GM19324 (cell line): ENCODE data around the gene CDH15.
"Not testable (repeated sequence)": the region's sequence is repeated elsewhere in the genome, so short reads cannot be mapped to it uniquely, and the experiment has no call there.

ENCODE experiments used
- ATAC-seq: cut with Tn5 transposase; IDR thresholded peaks from one replicate; pipeline ENCODE4 v1.9.1; 2021; ENCODE audit warnings: mild to moderate bottlenecking, moderate library complexity; ENCODE audit not compliant: unreplicated experiment, low FRiP score

CDH15 gene

DNA sequence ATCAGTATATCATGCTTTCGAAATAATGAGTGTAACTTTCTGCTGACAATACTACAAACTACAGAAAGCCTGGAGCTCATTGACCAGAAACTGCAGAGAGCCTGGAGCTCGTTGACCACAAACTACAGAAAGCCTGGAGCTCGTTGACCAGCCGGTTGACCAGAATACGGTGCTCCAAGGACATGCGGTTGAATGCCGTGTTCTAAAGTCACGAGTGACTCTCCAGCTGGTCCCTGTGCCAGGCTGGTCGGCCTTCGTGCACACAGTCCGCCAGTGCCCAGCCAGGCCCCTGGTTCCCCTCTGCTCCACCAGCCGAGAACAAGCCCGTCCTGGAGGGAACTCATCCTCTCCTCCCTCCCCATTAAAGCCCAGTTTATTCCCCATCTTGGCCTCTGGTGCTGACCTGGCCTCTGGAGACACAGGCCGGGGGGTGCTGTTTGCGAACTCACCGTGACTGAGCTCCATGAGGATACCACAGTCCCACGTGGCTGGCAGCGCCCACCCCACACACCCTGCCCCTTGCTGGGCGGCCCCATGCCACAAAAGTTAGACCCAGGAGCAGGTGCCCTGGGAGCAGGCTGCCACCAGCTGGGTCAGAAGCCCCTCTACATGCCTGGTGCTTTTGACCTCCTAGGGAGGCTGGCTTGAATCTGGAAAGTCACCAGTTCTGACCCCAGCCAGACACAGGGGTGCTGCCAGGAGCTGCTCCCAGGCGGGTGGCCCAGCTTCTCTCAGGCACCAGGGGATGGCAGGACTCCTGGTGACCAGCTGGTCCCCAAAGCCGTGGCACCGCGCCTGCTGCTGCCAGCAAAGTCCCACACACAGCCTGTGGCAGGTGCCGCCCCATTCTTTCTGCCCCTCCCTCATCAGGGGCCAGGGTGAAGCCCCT is 15.5 kb upstream of the CDH15 start:
- ATAC-seq: no peak

DNA sequence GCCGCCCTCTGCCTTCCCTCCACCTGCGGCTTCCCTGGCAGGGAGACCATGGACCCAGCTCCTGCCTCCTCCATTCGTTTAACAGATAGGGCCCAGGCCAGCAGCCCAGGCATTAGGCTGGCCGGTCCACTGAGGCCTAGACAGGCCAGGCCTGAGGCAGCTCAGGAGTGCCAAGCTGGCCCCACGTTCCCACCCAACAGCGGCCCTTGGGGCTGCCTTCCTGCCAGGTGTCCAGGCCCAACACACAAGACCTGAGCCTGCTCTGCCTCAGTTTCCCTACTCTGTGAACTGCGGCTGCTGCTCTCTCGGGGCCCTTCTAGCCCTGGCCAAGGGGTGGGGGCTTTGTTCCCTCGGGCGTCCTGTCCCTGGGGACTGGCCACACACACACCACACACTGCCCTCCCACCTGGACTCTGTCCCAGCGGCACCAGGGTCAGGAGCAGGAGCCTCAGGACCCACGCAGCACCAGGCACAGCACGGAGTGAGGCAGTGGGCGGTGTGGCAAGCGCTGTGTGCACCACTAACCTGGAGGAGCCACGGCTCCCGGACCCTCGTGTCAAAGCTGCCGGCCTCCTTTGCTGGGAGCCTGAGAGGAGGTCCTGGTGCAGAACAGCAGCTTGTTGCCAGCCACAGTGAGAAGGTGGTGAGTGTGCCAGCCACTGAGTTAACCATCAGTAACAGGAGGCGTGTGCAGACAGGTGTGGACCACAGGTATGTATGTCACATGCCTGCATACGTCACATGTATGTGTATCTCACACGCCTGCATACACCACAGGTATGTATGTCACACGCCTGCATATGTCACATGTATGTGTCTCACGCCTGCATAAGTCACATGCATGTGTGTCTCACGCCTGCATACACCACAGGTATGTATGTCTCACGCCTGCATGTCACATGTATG is 14.6 kb upstream of the CDH15 start:
- no peak for ATAC-seq

DNA sequence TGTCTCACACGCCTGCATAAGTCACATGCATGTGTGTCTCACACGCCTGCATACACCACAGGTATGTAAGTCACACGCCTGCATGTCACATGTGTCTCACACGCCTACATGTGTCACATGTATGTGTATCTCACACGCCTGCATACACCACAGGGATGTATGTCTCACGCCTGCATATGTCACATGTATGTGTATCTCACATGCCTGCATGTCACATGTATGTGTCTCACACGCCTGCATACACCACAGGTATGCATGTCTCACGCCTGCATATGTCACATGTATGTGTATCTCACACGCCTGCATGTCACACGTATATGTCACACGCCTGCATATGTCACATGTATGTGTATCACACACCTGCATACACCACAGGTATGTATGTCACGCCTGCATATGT is 13.8 kb upstream of the CDH15 start:
- no peak for ATAC-seq

DNA sequence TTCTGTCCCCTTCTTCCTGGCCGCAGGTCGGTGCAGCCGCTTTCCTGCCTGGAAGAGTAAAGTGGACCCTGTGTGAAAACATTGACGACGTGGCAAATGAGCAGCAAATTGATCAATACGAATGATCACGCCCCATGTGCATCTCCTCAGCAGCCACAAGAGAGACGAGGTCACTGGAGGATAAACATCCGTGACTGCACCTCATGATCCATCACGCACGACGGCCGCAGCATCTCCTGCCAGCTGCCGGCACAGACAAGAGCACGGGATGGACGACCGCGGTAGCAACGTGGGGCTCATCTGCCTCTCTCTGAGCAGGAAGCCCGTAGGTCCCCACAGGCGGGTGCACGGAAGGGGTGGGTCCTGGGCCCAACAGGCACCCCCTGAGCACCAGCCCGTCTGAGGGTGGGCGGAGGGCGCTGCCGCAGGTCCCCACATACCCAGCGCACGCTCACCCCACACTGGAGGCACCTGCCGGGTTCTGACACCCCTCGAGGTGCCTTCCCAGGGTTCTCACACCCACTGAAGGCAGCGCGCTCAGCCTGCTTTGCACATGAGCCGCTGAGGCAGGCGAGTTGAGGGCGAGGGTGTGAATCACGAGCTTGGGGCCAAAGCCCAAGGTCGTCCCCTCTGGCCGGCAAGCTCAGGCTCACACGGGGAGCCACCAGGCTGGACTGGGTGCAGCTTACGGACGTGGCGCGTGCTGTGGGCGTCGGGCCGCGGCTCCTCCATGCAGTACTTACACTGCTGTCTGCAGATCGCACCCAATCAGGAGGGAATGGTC is 12.3 kb upstream of the CDH15 start:
- no peak for ATAC-seq

DNA sequence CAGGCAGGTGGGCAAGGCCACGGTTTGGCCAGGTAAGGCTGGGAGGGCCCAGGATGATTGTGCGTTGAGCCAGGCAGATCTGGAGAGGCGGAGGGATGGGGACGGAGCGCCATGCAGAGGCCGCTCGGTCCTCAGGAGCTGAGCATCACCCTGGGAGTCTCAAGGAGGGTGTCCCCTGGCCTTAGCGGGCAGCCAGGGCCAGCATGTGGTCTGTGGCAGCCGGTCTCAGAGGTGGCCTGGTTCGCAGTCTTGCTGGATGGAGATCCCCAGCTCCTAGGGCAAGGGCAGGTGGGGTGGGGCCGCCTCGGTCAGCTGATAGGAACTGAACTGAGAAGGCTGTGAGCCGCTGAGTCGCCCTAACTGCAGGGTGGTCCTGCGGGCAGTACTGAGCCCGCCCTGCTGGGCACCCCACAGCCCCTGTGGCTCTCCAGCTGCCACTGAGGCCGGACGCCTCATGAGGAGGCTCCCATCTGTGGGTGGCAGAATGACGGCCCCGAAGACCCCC is 11.6 kb upstream of the CDH15 start:
- ATAC-seq: no peak

DNA sequence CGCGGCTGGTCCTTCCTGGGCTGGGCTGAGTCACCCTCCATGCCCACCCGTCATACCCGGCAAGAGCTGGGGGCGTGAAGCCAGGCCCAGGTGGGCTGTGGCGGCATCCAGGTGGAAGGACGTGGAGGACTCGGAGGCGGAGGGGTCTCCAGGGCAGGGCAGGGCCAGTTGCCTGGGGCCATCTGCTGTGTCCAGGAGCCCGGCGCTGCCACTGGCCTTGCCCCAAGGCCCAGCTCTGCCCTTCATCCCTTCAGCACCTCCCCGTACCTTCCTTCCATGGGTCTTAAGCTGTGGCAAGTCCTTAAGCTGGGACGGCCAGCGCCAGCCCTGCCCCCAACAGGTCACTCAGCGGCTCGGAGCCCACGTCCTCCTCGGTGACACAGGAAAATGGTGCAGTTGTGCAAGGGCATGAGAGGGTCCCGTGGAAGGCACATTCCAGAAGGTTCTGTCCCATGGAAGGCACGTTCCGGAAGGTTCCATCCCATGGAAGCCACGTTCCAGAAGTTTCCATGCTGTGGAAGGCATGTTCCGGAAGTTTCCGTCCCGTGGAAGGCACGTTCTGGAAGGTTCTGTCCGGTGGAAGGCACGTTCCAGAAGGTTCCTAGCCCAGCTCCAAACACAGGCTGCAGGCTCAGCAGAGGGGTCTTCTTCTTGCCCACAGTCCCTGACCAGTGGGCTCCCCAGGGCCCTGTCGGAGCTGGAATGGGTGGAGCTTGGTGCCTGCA is 10.4 kb upstream of the CDH15 start:
- no peak for ATAC-seq

DNA sequence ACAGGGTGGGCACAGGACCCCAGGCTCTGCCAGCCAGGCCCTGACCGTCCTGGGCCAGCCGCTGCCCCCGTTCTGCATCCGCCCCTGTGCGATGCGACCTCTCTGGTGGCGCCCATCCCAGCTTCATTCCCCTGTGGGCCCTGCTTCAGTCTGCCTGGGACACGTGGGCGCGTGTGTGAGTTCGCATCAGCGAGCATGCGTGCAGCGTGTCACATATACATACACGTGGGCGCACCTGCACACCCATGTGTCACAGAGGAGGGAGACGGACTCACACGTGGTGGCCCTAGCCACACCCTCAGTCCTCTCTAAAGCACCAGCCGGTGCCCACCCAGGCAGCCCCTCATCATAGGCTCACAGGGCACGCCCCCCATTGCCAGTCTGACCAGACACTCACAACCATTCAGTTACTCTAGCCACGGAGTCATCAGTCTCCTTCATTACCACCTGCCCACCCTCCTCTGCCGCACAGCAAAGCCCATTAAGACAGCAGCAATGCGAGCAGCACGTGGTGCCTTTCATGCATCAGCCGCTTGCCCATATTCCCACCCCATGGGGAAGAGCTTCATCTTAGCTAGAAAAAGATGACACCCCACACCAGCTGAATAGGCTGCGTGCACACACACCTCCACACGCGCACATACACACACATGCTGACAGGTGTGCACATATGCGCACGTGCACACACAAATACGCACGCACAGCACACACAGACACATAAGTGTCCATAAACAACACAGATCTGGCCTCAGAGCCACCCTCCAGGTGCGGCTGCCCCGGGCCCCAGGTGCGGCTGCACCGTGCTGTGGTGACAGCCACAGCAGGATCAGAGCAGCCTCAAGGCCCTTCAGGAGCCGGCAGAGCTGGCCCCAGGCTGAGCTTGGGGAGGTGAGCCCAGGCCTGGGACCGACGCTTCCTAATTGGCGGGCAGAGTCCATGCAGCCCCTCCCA is 9.5 kb upstream of the CDH15 start:
- ATAC-seq: no peak

DNA sequence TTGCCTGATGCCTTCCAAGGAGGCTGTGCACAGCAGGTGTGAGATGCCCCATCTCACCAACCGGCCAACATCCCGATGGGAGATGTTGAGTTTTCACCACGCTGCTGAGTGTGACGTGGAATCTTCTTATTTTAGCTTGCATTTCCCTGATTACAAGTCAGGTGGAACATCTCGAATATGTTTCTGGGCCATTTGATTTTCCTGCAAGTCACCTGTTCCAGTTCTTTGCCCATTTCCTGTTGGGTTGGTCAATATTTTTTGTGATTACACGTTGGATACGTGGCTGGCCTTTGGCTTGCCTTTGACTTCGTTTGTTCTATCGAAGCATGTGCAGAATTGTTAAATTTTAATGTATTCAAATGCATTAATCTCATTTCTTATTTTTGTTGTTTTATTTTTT is 8.3 kb upstream of the CDH15 start:
- no peak for ATAC-seq

DNA sequence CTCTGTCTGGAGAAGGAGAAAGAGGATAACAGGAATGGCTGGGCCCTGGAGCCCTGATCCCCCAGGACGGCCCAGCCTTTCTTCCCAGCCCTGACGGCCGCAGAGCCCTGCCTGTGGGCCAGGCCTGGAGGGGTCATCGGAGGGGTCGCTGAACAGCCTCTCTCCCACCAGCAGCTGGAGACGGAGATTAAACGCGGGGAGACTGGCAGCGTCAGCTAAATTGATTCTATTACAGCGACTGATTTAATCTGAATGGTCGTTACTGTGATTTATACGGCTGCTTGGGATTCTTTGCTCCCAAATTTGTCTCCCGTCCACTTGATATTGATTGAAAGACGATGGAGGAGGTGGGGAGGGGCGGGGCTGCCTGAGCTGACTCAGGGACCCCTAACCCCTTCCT is 7.1 kb upstream of the CDH15 start:
- ATAC-seq: no peak

DNA sequence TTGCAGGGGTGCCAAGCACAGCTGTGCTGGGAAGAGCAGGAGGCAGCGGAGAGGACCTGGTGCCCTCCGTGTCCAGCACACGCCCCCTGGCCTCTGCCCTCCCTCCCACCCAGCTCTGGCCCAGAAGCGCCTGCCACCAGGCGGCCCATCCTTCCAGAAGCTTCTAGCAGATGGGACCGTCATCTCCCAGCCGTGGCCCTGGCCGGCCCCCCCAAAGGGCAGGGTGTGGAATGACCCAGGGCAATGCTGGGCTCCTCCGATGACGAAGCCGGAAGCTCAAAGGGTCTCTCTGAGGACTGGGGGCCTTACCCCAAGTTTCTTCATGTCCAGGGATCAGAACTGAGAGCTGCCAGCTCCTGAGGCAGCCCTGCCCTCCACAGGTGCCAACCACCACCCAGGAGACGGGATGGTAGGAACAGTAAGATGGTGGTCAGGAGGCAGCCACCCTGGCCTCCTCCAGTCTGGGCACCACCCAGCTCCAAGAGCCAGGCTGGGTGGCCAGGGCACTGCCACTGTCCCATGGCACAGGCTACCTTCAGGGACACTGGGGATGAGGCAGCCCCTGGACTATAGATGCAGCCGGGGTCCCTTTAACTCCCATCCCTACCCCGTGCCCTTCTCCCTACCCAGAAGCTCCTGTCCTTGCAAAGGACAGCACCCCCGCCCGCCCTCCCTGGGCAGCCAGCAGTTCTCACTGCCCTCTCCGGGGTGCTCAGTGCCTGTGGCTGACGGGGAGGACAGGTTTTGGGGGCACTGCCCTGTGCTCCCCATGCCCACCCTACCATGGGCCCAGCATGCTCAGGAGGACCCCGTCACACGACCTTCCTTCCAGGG is 6.5 kb upstream of the CDH15 start:
- no peak for ATAC-seq

DNA sequence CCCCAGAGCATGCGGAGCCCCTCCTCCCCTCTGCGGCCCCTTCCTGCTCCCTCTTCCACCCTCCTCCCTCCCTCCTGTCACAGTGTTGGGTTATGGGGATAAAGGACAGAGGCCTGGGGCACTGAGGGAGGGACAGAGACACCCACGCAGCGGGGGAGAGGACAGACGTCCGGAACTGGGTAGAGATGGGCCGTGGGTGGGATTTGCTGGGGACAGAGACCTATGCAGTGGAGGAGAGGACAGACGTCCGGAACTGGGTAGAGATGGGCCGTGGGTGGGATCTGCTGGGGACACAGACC is 5.9 kb upstream of the CDH15 start:
- not testable (repeated sequence) for ATAC-seq

DNA sequence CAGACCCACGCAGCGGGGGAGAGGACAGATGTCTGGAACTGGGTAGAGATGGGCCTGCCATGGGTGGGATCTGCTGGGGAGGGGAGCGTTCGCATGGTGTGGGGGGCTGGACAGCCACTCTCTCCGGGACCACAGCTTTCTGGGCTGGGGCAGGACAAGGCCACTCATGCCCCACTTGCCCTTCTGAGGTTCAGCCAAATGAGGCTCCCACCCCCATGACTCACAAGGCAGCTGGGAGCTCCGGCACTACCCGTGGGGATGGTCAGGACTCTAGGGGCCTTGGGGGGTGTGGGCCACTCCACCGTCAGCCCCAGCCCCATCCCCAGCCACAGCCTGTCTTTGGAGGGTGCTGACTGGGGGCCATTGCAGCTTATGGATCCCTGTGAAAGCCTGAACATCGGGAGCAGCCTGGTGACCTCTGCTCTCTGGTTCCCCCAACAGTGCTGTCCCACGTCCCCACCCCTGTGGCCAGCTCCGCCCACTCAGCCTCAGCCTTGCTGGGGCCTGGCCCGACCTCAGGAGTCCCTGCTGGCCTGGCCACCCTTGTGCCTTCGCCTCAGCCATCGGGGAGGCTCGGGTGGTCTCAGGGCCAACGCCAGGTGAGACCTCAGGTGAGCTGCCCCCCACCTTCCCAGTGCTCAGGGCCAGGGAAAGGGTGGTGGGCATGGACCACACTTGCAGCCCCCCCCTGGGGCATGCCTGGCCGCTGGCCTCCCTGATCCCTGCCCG is 4.7 kb upstream of the CDH15 start:
- ATAC-seq: no peak

DNA sequence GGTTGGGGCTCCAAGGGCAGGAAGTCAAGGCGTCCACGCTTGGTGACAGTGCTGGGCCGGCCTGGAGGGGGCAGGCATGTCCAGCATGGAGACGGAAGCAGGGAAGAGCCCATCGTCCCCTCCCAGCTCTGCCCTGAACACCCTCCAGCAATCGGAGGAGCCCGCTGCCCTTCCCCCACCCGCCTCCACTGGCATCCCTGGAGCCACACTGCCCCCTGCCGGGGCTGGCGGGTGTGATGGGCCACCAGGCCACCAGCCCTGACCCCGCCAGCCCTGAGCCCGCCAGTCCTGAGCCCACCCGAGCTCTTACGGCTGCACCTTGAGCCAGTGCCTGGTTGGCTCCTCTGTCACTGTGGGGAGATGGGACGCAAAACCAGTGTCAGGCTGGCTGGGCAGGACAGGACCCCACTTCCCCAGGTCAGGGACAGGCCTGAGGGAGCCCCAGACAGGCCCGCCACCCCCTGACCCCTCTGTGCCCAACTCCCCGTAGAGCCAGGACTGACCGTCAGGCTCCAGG is 4.1 kb upstream of the CDH15 start:
- no peak for ATAC-seq

DNA sequence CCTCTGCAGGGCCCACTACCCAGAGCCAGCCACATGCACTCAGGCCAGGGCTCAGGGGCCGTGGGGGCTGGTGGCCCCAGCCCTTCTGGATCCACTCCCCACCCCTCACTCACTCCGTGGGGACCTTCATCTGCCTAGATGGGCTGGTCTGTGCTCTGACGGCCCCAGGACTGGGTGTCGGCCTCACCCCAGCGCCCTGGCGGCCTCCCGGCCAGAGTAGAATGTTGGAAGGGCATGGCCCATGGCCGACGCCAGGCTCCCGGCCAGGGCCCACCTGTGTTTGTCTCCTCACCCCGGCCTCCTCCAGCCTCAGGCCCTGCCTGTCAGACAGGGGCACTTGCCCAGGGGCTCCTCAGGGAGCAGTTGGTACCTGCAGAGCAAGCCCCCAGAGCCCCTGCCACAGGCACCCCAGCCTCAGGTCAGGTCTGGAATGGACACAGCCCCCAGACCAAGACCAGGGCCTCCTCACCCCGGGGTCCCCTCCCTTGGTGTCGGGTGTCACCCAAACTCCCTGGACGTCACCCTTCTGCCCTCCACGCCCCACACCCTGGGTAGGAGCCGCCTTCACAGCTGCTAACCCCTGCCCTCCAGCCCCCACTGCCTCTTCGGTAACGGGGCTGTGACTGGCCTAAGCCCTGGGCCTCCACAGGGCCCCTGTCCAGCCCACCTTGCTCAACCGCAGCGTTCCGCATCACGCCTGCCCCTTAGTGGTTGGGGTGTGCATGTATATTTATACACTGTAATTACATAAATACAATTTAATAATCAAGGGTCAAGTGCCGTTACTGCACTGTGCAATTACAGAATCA is 3.0 kb upstream of the CDH15 start:
- ATAC-seq: no peak

DNA sequence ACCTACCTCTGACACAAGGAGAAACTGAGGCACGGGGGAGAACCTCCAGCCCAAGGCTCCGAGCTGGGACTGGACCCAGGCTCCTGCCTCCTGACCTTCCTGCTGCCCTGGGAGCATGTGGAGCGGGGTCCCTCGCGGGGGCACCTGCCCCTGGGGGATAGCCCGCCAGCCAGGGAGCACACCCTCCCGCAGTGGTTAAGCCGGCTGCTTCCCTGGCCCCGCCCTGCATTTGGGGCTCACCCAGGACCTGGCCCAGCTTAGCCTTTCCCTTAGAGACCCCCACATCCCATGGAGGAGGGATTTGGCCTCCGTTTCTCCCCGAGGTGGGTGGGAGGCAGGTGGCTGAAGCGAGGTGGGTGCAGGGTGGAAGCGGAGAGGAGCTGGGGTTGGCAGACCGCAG is 1.8 kb upstream of the CDH15 start:
- no peak for ATAC-seq

DNA sequence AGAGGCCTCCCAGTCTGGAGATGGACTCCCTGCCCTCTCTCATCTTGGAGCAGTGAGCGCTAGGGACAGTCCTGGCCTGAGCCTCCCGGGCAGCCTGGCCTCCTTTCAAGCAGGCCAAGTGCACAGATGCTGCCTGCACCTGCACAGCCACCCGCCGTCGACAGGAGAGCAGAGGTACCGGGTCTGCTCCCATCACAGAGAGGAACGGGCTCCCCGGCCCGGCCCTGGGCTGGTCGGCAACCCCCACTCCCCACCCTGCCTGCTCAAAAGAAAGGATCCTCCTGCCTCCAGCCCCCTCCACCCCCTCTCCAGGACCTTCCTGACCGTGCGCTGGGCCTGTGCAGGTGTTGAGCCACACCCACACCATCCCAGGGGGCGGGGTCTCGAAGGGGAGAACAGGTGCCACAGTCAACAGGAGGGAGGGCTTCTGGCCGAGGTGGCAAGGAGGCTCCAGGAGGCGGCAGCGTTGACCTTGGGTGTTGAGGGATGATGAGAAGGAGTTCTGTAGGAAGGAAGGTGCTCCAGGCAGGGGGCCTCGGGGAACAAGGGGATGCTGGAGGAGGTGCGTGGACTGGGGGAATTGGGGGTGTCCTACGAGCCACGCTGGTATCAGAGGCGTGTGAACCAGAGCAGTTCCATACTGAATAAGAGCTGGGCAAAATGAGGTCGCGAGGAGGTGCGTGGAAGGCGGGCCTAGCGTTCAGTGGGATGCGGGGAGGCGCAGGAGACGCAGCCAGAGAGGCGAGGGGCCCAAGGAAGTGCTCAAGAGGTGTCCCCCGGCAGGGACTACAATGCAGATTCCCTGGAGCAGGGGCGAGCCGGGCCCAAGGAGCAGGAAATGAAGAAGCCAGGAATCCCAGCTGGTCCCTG is 967 bp upstream of the CDH15 start:
- ATAC-seq: no peak
